Measurements from ENCODE around the gene CUL4A.

GRCh38 chr13:113232208-113233003 lies 23.0 kb downstream of the CUL4A start:
- no peak for TF ChIP-seq EZH2 (IDR thresholded peaks at IDR 0.05; ENCODE audit: low read depth, unreplicated experiment)
- TF ChIP-seq CTCF (conservative IDR thresholded peaks at IDR 0.05; ENCODE audit: low read depth in 2 of 2), result no peak
- no peak for TF ChIP-seq POLR2AphosphoS5 (IDR thresholded peaks at IDR 0.05; ENCODE audit: low read depth)
- TF ChIP-seq REST (IDR thresholded peaks at IDR 0.05; ENCODE audit: unreplicated experiment), result no peak
